Measurements from ENCODE around the gene OOSP1. TPM values are rescaled to one million over a fixed set of nuclear protein-coding genes. Genes with fewer than 3 reads are reported as not detected.

The OOSP1 gene
- not detected for total RNA-seq
- long read RNA-seq: 0 reads

- Histone ChIP-seq H3K27ac (no peak within 1 kb of the TSS), H3K9me3 (no peaks in the 10 kb centered on the region), H3K27me3 (no peaks in the 10 kb centered on the region), H3K4me3 (no peak within 1 kb of the TSS), H3K4me1 (no peaks in the 10 kb centered on the region), H3K36me3 (no peaks in the 10 kb centered on the region)
- no peak for ATAC-seq
- no peak for TF ChIP-seq CTCF (IDR thresholded peaks at IDR 0.05)
- DNase-seq: no peak
- intact Hi-C loops (cut with DNase I): no loop called here
Measured at GRCh38 chr11:59938132-59938531, at the start of gene OOSP1. TSS of gene OOSP1 (plus strand) at chr11:59938432. CDS start at chr11:59938455, 23 bp downstream.

- DNase-seq: no peak
Measured at GRCh38 chr11:59891781-59892181, 46.5 kb upstream of the OOSP1 start.

GRCh38 chr11:59894616-59895015, 43.6 kb upstream of the OOSP1 start:
- Histone ChIP-seq H3K27ac (no peak overlapping the region), H3K36me3 (no peaks in the 10 kb centered on the region), H3K4me3 (no peak overlapping the region), H3K9me3 (no peaks in the 10 kb centered on the region), H3K4me1 (no peaks in the 10 kb centered on the region), H3K27me3 (no peaks in the 10 kb centered on the region)
- ATAC-seq (no peak), DNase-seq (no peak)
- intact Hi-C loops (cut with DNase I): no loop called here
- no peak for TF ChIP-seq CTCF (IDR thresholded peaks at IDR 0.05)

More at GRCh38 chr11:59891781-59892181, 46.5 kb upstream of the OOSP1 start:
- Histone ChIP-seq H3K27ac (no peak overlapping the region), H3K4me1 (no peaks in the 10 kb centered on the region), H3K36me3 (no peaks in the 10 kb centered on the region), H3K27me3 (no peaks in the 10 kb centered on the region), H3K4me3 (no peak overlapping the region), H3K9me3 (no peaks in the 10 kb centered on the region)
- no peak for ATAC-seq
- intact Hi-C loops (cut with DNase I): no loop called here
- TF ChIP-seq CTCF (IDR thresholded peaks at IDR 0.05): no peak

GRCh38 chr11:59898046-59898445, 40.2 kb upstream of the OOSP1 start:
- H3K9me3 ChIP-seq: no peaks in the 10 kb centered on the region
- no peak for DNase-seq
- H3K27ac ChIP-seq: no peak overlapping the region
- no peaks in the 10 kb centered on the region for H3K36me3 ChIP-seq
- no peak for TF ChIP-seq CTCF (IDR thresholded peaks at IDR 0.05)
- H3K4me3 ChIP-seq: no peak overlapping the region
- ATAC-seq: no peak
- no peaks in the 10 kb centered on the region for H3K27me3 ChIP-seq
- H3K4me1 ChIP-seq: no peaks in the 10 kb centered on the region
- intact Hi-C loops (cut with DNase I): no loop called here

GRCh38 chr11:59898650-59899049, 39.6 kb upstream of the OOSP1 start:
- Histone ChIP-seq H3K9me3 (no peaks in the 10 kb centered on the region), H3K4me3 (no peak overlapping the region), H3K4me1 (no peaks in the 10 kb centered on the region), H3K27me3 (no peaks in the 10 kb centered on the region), H3K27ac (no peak overlapping the region), H3K36me3 (no peaks in the 10 kb centered on the region)
- no peak for TF ChIP-seq CTCF (IDR thresholded peaks at IDR 0.05)
- intact Hi-C loops (cut with DNase I): no loop called here
- DNase-seq: no peak
- no peak for ATAC-seq

- TF ChIP-seq CTCF (IDR thresholded peaks at IDR 0.05): no peak
- intact Hi-C loops (cut with DNase I): no loop called here
- Histone ChIP-seq H3K27me3 (no peaks in the 10 kb centered on the region), H3K36me3 (no peaks in the 10 kb centered on the region), H3K4me1 (no peaks in the 10 kb centered on the region), H3K9me3 (no peaks in the 10 kb centered on the region), H3K27ac (no peak overlapping the region), H3K4me3 (no peak overlapping the region)
- DNase-seq (no peak), ATAC-seq (no peak)
Measured at GRCh38 chr11:59899532-59899931, 38.7 kb upstream of the OOSP1 start.

Data from upper lobe of right lung (tissue), 1 donor.